Fibroblast of lung (primary cell): Measurements from ENCODE around the gene AP2A2. TPM values are rescaled to one million over a fixed set of nuclear protein-coding genes. Genes with fewer than 3 reads are reported as not detected.

Source experiments
- DNase-seq, 2 donors: peaks; one replicate each; pipeline versions ENCODE4 v3.0.0 to v3.0.0-alpha.2; 2010; ENCODE audit warnings: low read depth in 2 of 2
- H2AFZ ChIP-seq: 2 replicates; pipeline ENCODE4 v1.5.1; 2012; ENCODE audit warnings: low read length, control low read depth, inconsistent platforms
- H3K27ac ChIP-seq: 2 replicates; pipeline ENCODE4 v1.5.1; 2011; ENCODE audit warnings: low read length, control low read depth; ENCODE audit not compliant: insufficient read depth
- H3K27me3 ChIP-seq: 2 replicates; pipeline ENCODE4 v1.5.1; 2011; ENCODE audit warnings: mild to moderate bottlenecking, low read length; ENCODE audit not compliant: control insufficient read depth, insufficient read depth
- H3K36me3 ChIP-seq: 2 replicates; pipeline ENCODE4 v1.5.1; 2011; ENCODE audit warnings: low read length; ENCODE audit not compliant: control insufficient read depth, insufficient read depth
- H3K4me1 ChIP-seq: 2 replicates; pipeline ENCODE4 v1.5.1; 2011; ENCODE audit warnings: low read length; ENCODE audit not compliant: control insufficient read depth, insufficient read depth; ENCODE audit errors: extremely low read depth
- H3K4me2 ChIP-seq: 2 replicates; pipeline ENCODE4 v1.5.1; 2011; ENCODE audit warnings: low read length, control low read depth; ENCODE audit not compliant: insufficient read depth; ENCODE audit errors: extremely low read depth
- H3K4me3 ChIP-seq, 4 experiments: fragments of 200-600 bp in 1 of 4; sonication (generic) in 1 of 4; replicated peaks in 1 of 4; 2 replicates each; pipeline ENCODE4 v1.5.1; 2011 to 2016; ENCODE audit warnings: low read length in 4 of 4, low read depth in 3 of 4, mild to moderate bottlenecking in 3 of 4, control low read depth in 2 of 4, inconsistent platforms in 1 of 4, mixed read lengths in 1 of 4; ENCODE audit not compliant: insufficient read depth in 1 of 4; ENCODE audit errors: control extremely low read depth in 1 of 4
- H3K79me2 ChIP-seq: 2 replicates; pipeline ENCODE4 v1.5.1; 2012; ENCODE audit warnings: mild to moderate bottlenecking, low read length, inconsistent platforms; ENCODE audit not compliant: control insufficient read depth, insufficient read depth
- H3K9ac ChIP-seq: 2 replicates; pipeline ENCODE4 v1.5.1; 2011; ENCODE audit warnings: mild to moderate bottlenecking, low read length, control low read depth; ENCODE audit not compliant: insufficient read depth
- H3K9me3 ChIP-seq: 2 replicates; pipeline ENCODE4 v1.5.1; 2012; ENCODE audit warnings: low read depth, low read length; ENCODE audit not compliant: control insufficient read depth, insufficient read depth
- H4K20me1 ChIP-seq: 2 replicates; pipeline ENCODE4 v1.5.1; 2011; ENCODE audit warnings: low read length; ENCODE audit not compliant: control insufficient read depth, insufficient read depth; ENCODE audit errors: extremely low read depth
- CTCF ChIP-seq, 2 donors: IDR thresholded peaks in 1 of 2; conservative IDR thresholded peaks in 1 of 2; 1 replicate in 1 of 2; 2 replicates in 1 of 2; pipeline ENCODE4 v1.5.1; 2011 to 2012; ENCODE audit warnings: low read length in 2 of 2, control low read depth in 1 of 2, inconsistent platforms in 1 of 2, low read depth in 1 of 2, mild to moderate bottlenecking in 1 of 2
- EZH2 ChIP-seq: IDR thresholded peaks from 2 replicates; pipeline ENCODE4 v1.5.1; 2012; ENCODE audit warnings: low read length, control low read depth, mild to moderate bottlenecking; ENCODE audit errors: missing control alignments
- polyA plus RNA-seq, 2 donors: library from polyadenylated mRNA; depleted of rRNA in 1 of 2; stranded (reverse) in 1 of 2; unstranded in 1 of 2; fragments of >200 nt; gene quantifications; 2 replicates each; pipeline ENCODE4 v1.2.1, GENCODE V29; 2011 to 2012; ENCODE audit warnings: missing spikeins in 1 of 2
- total RNA-seq: library from RNA; depleted of rRNA; stranded (reverse); fragments of >200 nt; gene quantifications from 2 replicates; pipeline ENCODE4 v1.2.1, GENCODE V29; 2014

The AP2A2 gene
- total and polyA plus RNA-seq, 2 donors (not counting 1 experiment from before 2014, with no cell fraction given) = 21.6 to 46.1 TPM

- Histone ChIP-seq H3K79me2 (peaks cover 59% of the 10 kb centered on the region), H3K9me3 (no peaks in the 10 kb centered on the region), H3K9ac (no peak overlapping the region), H4K20me1 (no peaks in the 10 kb centered on the region), H3K27me3 (no peaks in the 10 kb centered on the region), H3K4me3 (no peak overlapping the region), H3K27ac (no peak overlapping the region), H3K4me2 (no peak overlapping the region), H3K4me1 (no peaks in the 10 kb centered on the region), H2AFZ (no peak overlapping the region), H3K36me3 (no peaks in the 10 kb centered on the region)
- TF ChIP-seq EZH2 (no peak), CTCF (conservative IDR thresholded peaks at IDR 0.05 in 1 of 2, IDR thresholded peaks at IDR 0.05 in 1 of 2; ENCODE audit: low read depth in 1 of 2, low read length in 2 of 2) (no peak)
- DNase-seq = no peak
Measured at GRCh38 chr11:932435-932834, 6.8 kb downstream of the AP2A2 start.

- Histone ChIP-seq H2AFZ (no peak overlapping the region), H3K4me1 (no peaks in the 10 kb centered on the region), H3K4me3 (no peak overlapping the region), H3K9me3 (no peaks in the 10 kb centered on the region), H3K27ac (no peak overlapping the region), H3K36me3 (no peaks in the 10 kb centered on the region), H3K4me2 (no peak overlapping the region), H3K79me2 (peaks cover 60% of the 10 kb centered on the region), H3K9ac (no peak overlapping the region), H3K27me3 (no peaks in the 10 kb centered on the region), H4K20me1 (no peaks in the 10 kb centered on the region)
- peak; percentile 32 to 45 for DNase-seq
- no peak for TF ChIP-seq CTCF (conservative IDR thresholded peaks at IDR 0.05 in 1 of 2, IDR thresholded peaks at IDR 0.05 in 1 of 2; ENCODE audit: low read depth in 1 of 2, low read length in 2 of 2)
- TF ChIP-seq EZH2 = no peak
Measured at GRCh38 chr11:933142-933851, 7.6 kb downstream of the AP2A2 start.

GRCh38 chr11:933936-934335 is 8.3 kb downstream of the AP2A2 start:
- no peaks in the 10 kb centered on the region for H4K20me1 ChIP-seq
- H3K27me3 ChIP-seq = no peaks in the 10 kb centered on the region
- no peaks in the 10 kb centered on the region for H3K36me3 ChIP-seq
- no peak for TF ChIP-seq CTCF (conservative IDR thresholded peaks at IDR 0.05 in 1 of 2, IDR thresholded peaks at IDR 0.05 in 1 of 2; ENCODE audit: low read depth in 1 of 2, low read length in 2 of 2)
- no peak for TF ChIP-seq EZH2
- no peak overlapping the region for H3K4me3 ChIP-seq
- H3K79me2 ChIP-seq = peaks cover 54% of the 10 kb centered on the region
- no peak overlapping the region for H2AFZ ChIP-seq
- DNase-seq = no peak
- H3K4me2 ChIP-seq = no peak overlapping the region
- no peaks in the 10 kb centered on the region for H3K4me1 ChIP-seq
- no peaks in the 10 kb centered on the region for H3K9me3 ChIP-seq
- no peak overlapping the region for H3K27ac ChIP-seq
- no peak overlapping the region for H3K9ac ChIP-seq
